ENCODE data around the gene TLR1.

DNA sequence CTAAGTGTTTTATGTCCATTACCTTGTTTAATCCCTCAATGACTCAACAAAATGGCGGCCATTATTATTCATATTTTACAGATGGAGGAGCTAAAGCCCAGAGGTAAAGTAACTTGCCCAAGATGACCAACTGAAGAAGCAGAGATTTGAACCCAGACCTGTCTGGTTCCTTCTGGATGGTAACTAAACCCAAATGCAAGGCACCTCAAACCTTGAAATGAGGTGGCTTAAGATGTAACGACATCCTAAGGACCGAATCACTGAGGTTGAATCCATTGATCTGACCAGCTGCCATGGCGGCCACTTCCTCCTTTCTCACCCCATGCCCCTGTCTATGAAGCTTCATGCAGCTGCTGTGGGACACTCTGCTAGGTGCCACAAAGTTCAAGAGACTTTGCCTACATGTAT, 22.7 kb downstream of the TLR1 start:
- TF ChIP-seq, protein P1, sequence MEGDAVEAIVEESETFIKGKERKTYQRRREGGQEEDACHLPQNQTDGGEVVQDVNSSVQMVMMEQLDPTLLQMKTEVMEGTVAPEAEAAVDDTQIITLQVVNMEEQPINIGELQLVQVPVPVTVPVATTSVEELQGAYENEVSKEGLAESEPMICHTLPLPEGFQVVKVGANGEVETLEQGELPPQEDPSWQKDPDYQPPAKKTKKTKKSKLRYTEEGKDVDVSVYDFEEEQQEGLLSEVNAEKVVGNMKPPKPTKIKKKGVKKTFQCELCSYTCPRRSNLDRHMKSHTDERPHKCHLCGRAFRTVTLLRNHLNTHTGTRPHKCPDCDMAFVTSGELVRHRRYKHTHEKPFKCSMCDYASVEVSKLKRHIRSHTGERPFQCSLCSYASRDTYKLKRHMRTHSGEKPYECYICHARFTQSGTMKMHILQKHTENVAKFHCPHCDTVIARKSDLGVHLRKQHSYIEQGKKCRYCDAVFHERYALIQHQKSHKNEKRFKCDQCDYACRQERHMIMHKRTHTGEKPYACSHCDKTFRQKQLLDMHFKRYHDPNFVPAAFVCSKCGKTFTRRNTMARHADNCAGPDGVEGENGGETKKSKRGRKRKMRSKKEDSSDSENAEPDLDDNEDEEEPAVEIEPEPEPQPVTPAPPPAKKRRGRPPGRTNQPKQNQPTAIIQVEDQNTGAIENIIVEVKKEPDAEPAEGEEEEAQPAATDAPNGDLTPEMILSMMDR (IDR thresholded peaks at IDR 0.05; ENCODE audit: borderline replicate concordance, extremely low read depth, low read length, poor library complexity, severe bottlenecking): no peak
- no peak for TF ChIP-seq EZH2 (IDR thresholded peaks at IDR 0.05; ENCODE audit: borderline replicate concordance, low read depth, low read length, severe bottlenecking)

All from DND-41 (cell line).